ENCODE results near the gene ENTPD1.

DNA sequence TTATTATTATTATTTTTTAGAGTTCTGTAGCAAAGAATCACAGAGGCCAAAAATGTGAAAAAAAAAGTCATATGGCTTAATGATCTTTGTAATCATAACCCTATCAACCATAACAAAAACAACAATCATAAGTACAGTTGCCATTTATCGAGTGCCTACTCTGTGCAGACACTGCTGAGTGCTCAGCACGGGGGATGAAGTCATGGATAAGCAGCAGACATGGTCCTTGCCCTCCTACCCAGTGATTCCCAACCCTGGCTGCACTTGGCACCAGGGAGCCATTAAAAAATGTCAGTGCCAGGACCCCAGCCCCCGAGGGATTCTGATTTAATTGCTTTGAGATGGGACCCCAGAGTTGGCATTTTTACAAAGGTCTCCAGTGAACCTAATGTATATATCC, 38.2 kb downstream of the ENTPD1 start:
- TF ChIP-seq, protein P1, sequence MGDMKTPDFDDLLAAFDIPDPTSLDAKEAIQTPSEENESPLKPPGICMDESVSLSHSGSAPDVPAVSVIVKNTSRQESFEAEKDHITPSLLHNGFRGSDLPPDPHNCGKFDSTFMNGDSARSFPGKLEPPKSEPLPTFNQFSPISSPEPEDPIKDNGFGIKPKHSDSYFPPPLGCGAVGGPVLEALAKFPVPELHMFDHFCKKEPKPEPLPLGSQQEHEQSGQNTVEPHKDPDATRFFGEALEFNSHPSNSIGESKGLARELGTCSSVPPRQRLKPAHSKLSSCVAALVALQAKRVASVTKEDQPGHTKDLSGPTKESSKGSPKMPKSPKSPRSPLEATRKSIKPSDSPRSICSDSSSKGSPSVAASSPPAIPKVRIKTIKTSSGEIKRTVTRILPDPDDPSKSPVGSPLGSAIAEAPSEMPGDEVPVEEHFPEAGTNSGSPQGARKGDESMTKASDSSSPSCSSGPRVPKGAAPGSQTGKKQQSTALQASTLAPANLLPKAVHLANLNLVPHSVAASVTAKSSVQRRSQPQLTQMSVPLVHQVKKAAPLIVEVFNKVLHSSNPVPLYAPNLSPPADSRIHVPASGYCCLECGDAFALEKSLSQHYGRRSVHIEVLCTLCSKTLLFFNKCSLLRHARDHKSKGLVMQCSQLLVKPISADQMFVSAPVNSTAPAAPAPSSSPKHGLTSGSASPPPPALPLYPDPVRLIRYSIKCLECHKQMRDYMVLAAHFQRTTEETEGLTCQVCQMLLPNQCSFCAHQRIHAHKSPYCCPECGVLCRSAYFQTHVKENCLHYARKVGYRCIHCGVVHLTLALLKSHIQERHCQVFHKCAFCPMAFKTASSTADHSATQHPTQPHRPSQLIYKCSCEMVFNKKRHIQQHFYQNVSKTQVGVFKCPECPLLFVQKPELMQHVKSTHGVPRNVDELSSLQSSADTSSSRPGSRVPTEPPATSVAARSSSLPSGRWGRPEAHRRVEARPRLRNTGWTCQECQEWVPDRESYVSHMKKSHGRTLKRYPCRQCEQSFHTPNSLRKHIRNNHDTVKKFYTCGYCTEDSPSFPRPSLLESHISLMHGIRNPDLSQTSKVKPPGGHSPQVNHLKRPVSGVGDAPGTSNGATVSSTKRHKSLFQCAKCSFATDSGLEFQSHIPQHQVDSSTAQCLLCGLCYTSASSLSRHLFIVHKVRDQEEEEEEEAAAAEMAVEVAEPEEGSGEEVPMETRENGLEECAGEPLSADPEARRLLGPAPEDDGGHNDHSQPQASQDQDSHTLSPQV (IDR thresholded peaks at IDR 0.05): no peak
- no peak for TF ChIP-seq MTA3 (IDR thresholded peaks at IDR 0.05; ENCODE audit: borderline replicate concordance, low read length)
- TF ChIP-seq POLR2A (IDR thresholded peaks at IDR 0.05; ENCODE audit: low read depth, low read length): no peak
- TF ChIP-seq, protein P2, sequence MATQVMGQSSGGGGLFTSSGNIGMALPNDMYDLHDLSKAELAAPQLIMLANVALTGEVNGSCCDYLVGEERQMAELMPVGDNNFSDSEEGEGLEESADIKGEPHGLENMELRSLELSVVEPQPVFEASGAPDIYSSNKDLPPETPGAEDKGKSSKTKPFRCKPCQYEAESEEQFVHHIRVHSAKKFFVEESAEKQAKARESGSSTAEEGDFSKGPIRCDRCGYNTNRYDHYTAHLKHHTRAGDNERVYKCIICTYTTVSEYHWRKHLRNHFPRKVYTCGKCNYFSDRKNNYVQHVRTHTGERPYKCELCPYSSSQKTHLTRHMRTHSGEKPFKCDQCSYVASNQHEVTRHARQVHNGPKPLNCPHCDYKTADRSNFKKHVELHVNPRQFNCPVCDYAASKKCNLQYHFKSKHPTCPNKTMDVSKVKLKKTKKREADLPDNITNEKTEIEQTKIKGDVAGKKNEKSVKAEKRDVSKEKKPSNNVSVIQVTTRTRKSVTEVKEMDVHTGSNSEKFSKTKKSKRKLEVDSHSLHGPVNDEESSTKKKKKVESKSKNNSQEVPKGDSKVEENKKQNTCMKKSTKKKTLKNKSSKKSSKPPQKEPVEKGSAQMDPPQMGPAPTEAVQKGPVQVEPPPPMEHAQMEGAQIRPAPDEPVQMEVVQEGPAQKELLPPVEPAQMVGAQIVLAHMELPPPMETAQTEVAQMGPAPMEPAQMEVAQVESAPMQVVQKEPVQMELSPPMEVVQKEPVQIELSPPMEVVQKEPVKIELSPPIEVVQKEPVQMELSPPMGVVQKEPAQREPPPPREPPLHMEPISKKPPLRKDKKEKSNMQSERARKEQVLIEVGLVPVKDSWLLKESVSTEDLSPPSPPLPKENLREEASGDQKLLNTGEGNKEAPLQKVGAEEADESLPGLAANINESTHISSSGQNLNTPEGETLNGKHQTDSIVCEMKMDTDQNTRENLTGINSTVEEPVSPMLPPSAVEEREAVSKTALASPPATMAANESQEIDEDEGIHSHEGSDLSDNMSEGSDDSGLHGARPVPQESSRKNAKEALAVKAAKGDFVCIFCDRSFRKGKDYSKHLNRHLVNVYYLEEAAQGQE (IDR thresholded peaks at IDR 0.05; ENCODE audit: low read depth, low read length): no peak
- no peak for TF ChIP-seq MYC (IDR thresholded peaks at IDR 0.05; ENCODE audit: insufficient read depth, insufficient read length, insufficient replicate concordance, low read length, severe bottlenecking)
- TF ChIP-seq, protein P3, sequence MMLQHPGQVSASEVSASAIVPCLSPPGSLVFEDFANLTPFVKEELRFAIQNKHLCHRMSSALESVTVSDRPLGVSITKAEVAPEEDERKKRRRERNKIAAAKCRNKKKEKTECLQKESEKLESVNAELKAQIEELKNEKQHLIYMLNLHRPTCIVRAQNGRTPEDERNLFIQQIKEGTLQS (IDR thresholded peaks at IDR 0.05; ENCODE audit: borderline replicate concordance, extremely low read depth, low read depth, low read length): no peak
- no peak for TF ChIP-seq ASH2L (IDR thresholded peaks at IDR 0.05; ENCODE audit: borderline replicate concordance, low read depth)
- no peak for TF ChIP-seq POU2F2 (IDR thresholded peaks at IDR 0.05; ENCODE audit: borderline replicate concordance, low read depth, low read length)
- TF ChIP-seq EP300 (IDR thresholded peaks at IDR 0.05; ENCODE audit: borderline replicate concordance in 1 of 2, control insufficient read depth in 1 of 2, low read depth in 2 of 2, low read length in 2 of 2): no peak
- TF ChIP-seq, protein P4, sequence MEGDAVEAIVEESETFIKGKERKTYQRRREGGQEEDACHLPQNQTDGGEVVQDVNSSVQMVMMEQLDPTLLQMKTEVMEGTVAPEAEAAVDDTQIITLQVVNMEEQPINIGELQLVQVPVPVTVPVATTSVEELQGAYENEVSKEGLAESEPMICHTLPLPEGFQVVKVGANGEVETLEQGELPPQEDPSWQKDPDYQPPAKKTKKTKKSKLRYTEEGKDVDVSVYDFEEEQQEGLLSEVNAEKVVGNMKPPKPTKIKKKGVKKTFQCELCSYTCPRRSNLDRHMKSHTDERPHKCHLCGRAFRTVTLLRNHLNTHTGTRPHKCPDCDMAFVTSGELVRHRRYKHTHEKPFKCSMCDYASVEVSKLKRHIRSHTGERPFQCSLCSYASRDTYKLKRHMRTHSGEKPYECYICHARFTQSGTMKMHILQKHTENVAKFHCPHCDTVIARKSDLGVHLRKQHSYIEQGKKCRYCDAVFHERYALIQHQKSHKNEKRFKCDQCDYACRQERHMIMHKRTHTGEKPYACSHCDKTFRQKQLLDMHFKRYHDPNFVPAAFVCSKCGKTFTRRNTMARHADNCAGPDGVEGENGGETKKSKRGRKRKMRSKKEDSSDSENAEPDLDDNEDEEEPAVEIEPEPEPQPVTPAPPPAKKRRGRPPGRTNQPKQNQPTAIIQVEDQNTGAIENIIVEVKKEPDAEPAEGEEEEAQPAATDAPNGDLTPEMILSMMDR (IDR thresholded peaks at IDR 0.05 in 2 of 3, conservative IDR thresholded peaks at IDR 0.05 in 1 of 3; ENCODE audit: control insufficient read depth in 2 of 3, extremely low read depth in 1 of 3, insufficient read depth in 1 of 3, low read depth in 3 of 3, low read length in 3 of 3): no peak
- no peak for TF ChIP-seq EGR1 (IDR thresholded peaks at IDR 0.05; ENCODE audit: borderline replicate concordance in 1 of 2, low read depth in 2 of 2, low read length in 2 of 2)
